A673 (cell line): ENCODE data around the gene CYP20A1. TPM values are rescaled to one million over a fixed set of nuclear protein-coding genes. Genes with fewer than 3 reads are reported as not detected.

Experiments
- BruUV-seq: library from RNA; stranded (reverse); fragments of 400-500 nt; replicated peaks from 2 replicates; lab custom pipeline; 2021; lab: Mats Ljungman, UMichigan
- CTCF ChIA-PET: fragments of 300-600 bp; sonication (Branson Sonifier 250); formaldehyde crosslinking; loops from one replicate; lab custom pipeline; 2022; ENCODE audit warnings: antibody characterized with exemption; lab: Charles Lee
- POLR2A ChIA-PET: fragments of 300-600 bp; sonication (Branson Sonifier 250); formaldehyde crosslinking; loops from one replicate; lab custom pipeline; 2022; ENCODE audit warnings: antibody characterized with exemption; ENCODE audit not compliant: low non-redundant PET; lab: Charles Lee
- DNase-seq: peaks from one replicate; pipeline ENCODE4 v3.0.0-alpha.2; 2015; ENCODE audit warnings: low spot score
- H3K27ac ChIP-seq: fragments of 200-600 bp; sonication (generic); 2 replicates; pipeline ENCODE4 v1.5.1; 2016; ENCODE audit warnings: mixed run types, low read depth, mild to moderate bottlenecking, mixed read lengths, antibody characterized with exemption, low read length; ENCODE audit not compliant: poor library complexity, severe bottlenecking
- H3K27me3 ChIP-seq: fragments of 200-600 bp; sonication (generic); replicated peaks from 2 replicates; pipeline ENCODE4 v1.6.1; 2017; ENCODE audit warnings: mixed run types, low read depth, mild to moderate bottlenecking, mixed read lengths, antibody characterized with exemption, low read length; ENCODE audit not compliant: insufficient read depth, poor library complexity
- H3K36me3 ChIP-seq: fragments of 200-600 bp; sonication (generic); 2 replicates; pipeline ENCODE4 v1.6.1; 2016; ENCODE audit warnings: mixed run types, mild to moderate bottlenecking, mixed read lengths, antibody characterized with exemption, low read length; ENCODE audit not compliant: insufficient read depth, poor library complexity, severe bottlenecking
- H3K4me1 ChIP-seq: fragments of 200-600 bp; sonication (generic); 2 replicates; pipeline ENCODE4 v1.6.1; 2017; ENCODE audit warnings: mixed run types, mild to moderate bottlenecking, mixed read lengths, antibody characterized with exemption, low read length; ENCODE audit not compliant: insufficient read depth, poor library complexity, severe bottlenecking
- H3K4me3 ChIP-seq: fragments of 200-600 bp; sonication (generic); 2 replicates; pipeline ENCODE4 v1.5.1; 2016; ENCODE audit warnings: low read depth, mixed run types, mild to moderate bottlenecking, mixed read lengths, low read length; ENCODE audit not compliant: poor library complexity, severe bottlenecking
- H3K9me3 ChIP-seq: fragments of 200-600 bp; sonication (generic); 2 replicates; pipeline ENCODE4 v1.6.1; 2016; ENCODE audit warnings: mixed run types, low read depth, mild to moderate bottlenecking, mixed read lengths, antibody characterized with exemption, low read length; ENCODE audit not compliant: poor library complexity, severe bottlenecking
- CTCF ChIP-seq: fragments of 300-800, 200-600 bp; sonication (generic); conservative IDR thresholded peaks from 2 replicates; pipeline ENCODE4 v1.5.1; 2017; ENCODE audit warnings: low read depth, mild to moderate bottlenecking, antibody characterized with exemption, low read length, moderate library complexity, mixed read lengths
- EZH2 ChIP-seq: fragments of 200-600 bp; sonication (generic); IDR thresholded peaks from 2 replicates; pipeline ENCODE4 v1.6.1; 2017; ENCODE audit warnings: borderline replicate concordance, low read depth, mild to moderate bottlenecking, mixed read lengths, antibody characterized with exemption, low read length; ENCODE audit not compliant: poor library complexity, severe bottlenecking
- intact Hi-C: fragments of 100-400 bp; cut with micrococcal nuclease; formaldehyde crosslinking; loops from one replicate; pipeline ENCODE4 v1.10.0; 2022; ENCODE audit not compliant: unreplicated experiment
- total RNA-seq: library from RNA; stranded (reverse); gene quantifications from 2 replicates; pipeline ENCODE4 v1.2.3, GENCODE V29; 2021

The CYP20A1 gene
- total RNA-seq, 1 experiment from 2014 or later = 17.1 TPM

- no TSS peak for BruUV-seq
- DNase-seq = peak; percentile 6
- H3K27me3 ChIP-seq = no peaks in the 10 kb centered on the region
- intact Hi-C loops = loop anchor here (10.0 kb wide), 1 partner anchor 133 kb away; no protein-coding TSS in a partner anchor
- peaks cover 4% of the 10 kb centered on the region for H3K36me3 ChIP-seq
- POLR2A ChIA-PET = no interaction called here
- no peak overlapping the region for H3K27ac ChIP-seq
- no peaks in the 10 kb centered on the region for H3K4me1 ChIP-seq
- CTCF ChIA-PET = no interaction called here
- H3K9me3 ChIP-seq = no peaks in the 10 kb centered on the region
- TF ChIP-seq EZH2 (no peak), CTCF (no peak)
- no peak overlapping the region for H3K4me3 ChIP-seq
These were observed 22.7 kb downstream of the CYP20A1 start for GRCh38 chr2:203261326-203262159.

DNA sequence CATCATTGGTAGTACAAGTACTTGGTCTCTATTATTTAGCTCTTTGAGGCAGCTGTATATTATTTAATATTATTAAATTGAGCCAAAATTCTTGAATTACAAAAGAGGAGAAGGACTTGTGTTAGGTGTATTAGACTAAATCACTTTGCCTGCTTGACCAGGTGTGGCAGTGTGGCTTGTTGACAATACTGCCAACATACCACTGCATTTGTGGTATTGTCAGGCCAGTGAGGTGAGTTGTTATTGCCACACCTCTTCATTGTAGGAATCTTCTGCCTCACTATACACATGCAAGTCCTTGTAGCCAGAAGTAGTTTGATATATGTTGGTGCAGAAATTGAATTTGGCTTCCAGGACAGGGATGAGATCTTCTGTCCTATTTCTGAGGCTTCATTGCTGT lies 40.5 kb downstream of the CYP20A1 start:
- no peak overlapping the region for H3K4me3 ChIP-seq
- H3K9me3 ChIP-seq = no peaks in the 10 kb centered on the region
- intact Hi-C loops = no loop called here
- no peaks in the 10 kb centered on the region for H3K27me3 ChIP-seq
- ChIA-PET POLR2A (no interaction called here), CTCF (no interaction called here)
- no peak for DNase-seq
- no peak for TF ChIP-seq EZH2
- TF ChIP-seq CTCF = no peak
- peaks cover 6% of the 10 kb centered on the region for H3K36me3 ChIP-seq
- no peaks in the 10 kb centered on the region for H3K4me1 ChIP-seq
- no peak overlapping the region for H3K27ac ChIP-seq
- no TSS peak for BruUV-seq

GRCh38 chr2:203280428-203281064 lies 41.7 kb downstream of the CYP20A1 start:
- ChIA-PET POLR2A (no interaction called here), CTCF (no interaction called here)
- DNase-seq = no peak
- H3K36me3 ChIP-seq = peaks cover 6% of the 10 kb centered on the region
- no TSS peak for BruUV-seq
- H3K27ac ChIP-seq = no peak overlapping the region
- no peaks in the 10 kb centered on the region for H3K9me3 ChIP-seq
- H3K27me3 ChIP-seq = no peaks in the 10 kb centered on the region
- H3K4me1 ChIP-seq = no peaks in the 10 kb centered on the region
- no peak overlapping the region for H3K4me3 ChIP-seq
- intact Hi-C loops = no loop called here
- no peak for TF ChIP-seq CTCF
